ENCODE results near the gene IQGAP3. TPM values are rescaled to one million over a fixed set of nuclear protein-coding genes. Genes with fewer than 3 reads are reported as not detected.

IQGAP3 gene
- total and polyA plus RNA-seq, 12 donors: 0.07 to 3.8 (median 0.23) TPM

- peak overlapping the region in 9 of 10 donors; percentile 6 to 39 (median 35) for H3K4me3 ChIP-seq
- peaks cover 80 to 100% (median 99%) of the 10 kb centered on the region in 9 donors for H3K4me1 ChIP-seq
- no peaks in the 10 kb centered on the region for H3K9me3 ChIP-seq
- TF ChIP-seq CTCF (IDR thresholded peaks at IDR 0.05): peak in 8 of 9 donors; percentile 8 to 66 (median 33)
- H3K27me3 ChIP-seq: no peaks in the 10 kb centered on the region
- peaks cover 0 to 31% (median 0%) of the 10 kb centered on the region in 9 donors for H3K36me3 ChIP-seq
- 11 to 16% methylated on average over 12 of the region's 12 CpGs for WGBS, 2 donors
- DNase-seq (peak; percentile 71 to 81), ATAC-seq (peak; percentile 50 to 79 (median 66))
- peak overlapping the region; percentile 80 to 100 (median 97) for H3K27ac ChIP-seq
- intact Hi-C loops (cut with DNase I): loop anchor here in 2 of 10 donors (10.0 kb wide), 2 partner anchors 105 to 115 kb away; partner anchors contain the start of genes GPATCH4 (in 1 of the 2) and NAXE (in 1 of the 2)
These were observed 83.0 kb downstream of the IQGAP3 start for GRCh38 chr1:156489166-156489934.

- no peaks in the 10 kb centered on the region for H3K27me3 ChIP-seq
- no peaks in the 10 kb centered on the region for H3K9me3 ChIP-seq
- peaks cover 73 to 100% (median 99%) of the 10 kb centered on the region in 9 donors for H3K4me1 ChIP-seq
- ATAC-seq (no peak), DNase-seq (no peak)
- WGBS, 2 donors: 36 to 43% methylated on average over 5 of the region's 5 CpGs
- peak overlapping the region in 6 of 10 donors; percentile 6 to 39 (median 30) for H3K4me3 ChIP-seq
- peaks cover 0 to 31% (median 0%) of the 10 kb centered on the region in 9 donors for H3K36me3 ChIP-seq
- no peak for TF ChIP-seq CTCF (IDR thresholded peaks at IDR 0.05)
- intact Hi-C loops (cut with DNase I): loop anchor here in 2 of 10 donors (10.0 kb wide), 2 partner anchors 106 to 116 kb away; partner anchors contain the start of genes GPATCH4 (in 1 of the 2) and NAXE (in 1 of the 2)
- peak overlapping the region; percentile 80 to 100 (median 97) for H3K27ac ChIP-seq
These were observed 83.7 kb downstream of the IQGAP3 start for GRCh38 chr1:156488566-156489165.

- Histone ChIP-seq H3K27me3 (no peaks in the 10 kb centered on the region), H3K4me1 (peaks cover 66 to 100% (median 99%) of the 10 kb centered on the region in 9 donors), H3K36me3 (peaks cover 0 to 39% (median 5%) of the 10 kb centered on the region in 9 donors), H3K4me3 (no peak overlapping the region), H3K9me3 (no peaks in the 10 kb centered on the region), H3K27ac (peak overlapping the region in 9 of 10 donors; percentile 80 to 100 (median 97))
- 49 to 60% methylated on average over 4 of the region's 4 CpGs for WGBS, 2 donors
- DNase-seq (no peak), ATAC-seq (no peak)
- TF ChIP-seq CTCF (IDR thresholded peaks at IDR 0.05): no peak
- intact Hi-C loops (cut with DNase I): loop anchor here in 2 of 10 donors (10.0 kb wide), 2 partner anchors 107 to 117 kb away; partner anchors contain the start of genes GPATCH4 (in 1 of the 2) and NAXE (in 1 of the 2)
These were observed 84.5 kb downstream of the IQGAP3 start for GRCh38 chr1:156487862-156488261.
